Endothelial cell of umbilical vein (primary cell): ENCODE data around the gene YWHAG. TPM values are rescaled to one million over a fixed set of nuclear protein-coding genes. Genes with fewer than 3 reads are reported as not detected.
"Not testable (repeated sequence)": the region's sequence is repeated elsewhere in the genome, so short reads cannot be mapped to it uniquely, and the experiment has no call there.

ENCODE experiments used
- BruUV-seq: library from RNA; stranded (reverse); fragments of 400-500 nt; replicated peaks from 2 replicates; lab custom pipeline; 2021; lab: Mats Ljungman, UMichigan
- CTCF ChIA-PET: fragments of 300-600, 350-600 bp; sonication (Branson Sonifier 250); formaldehyde crosslinking; loops from one replicate; lab custom pipeline; 2021; ENCODE audit warnings: antibody characterized with exemption, inconsistent platforms; lab: Charles Lee
- POLR2A ChIA-PET: fragments of 300-600, 350-600 bp; sonication (Branson Sonifier 250); formaldehyde crosslinking; loops from one replicate; lab custom pipeline; 2021; ENCODE audit warnings: antibody characterized with exemption, inconsistent platforms; lab: Charles Lee
- DNase-seq: peaks from one replicate; pipeline ENCODE4 v3.0.0-alpha.2; 2011; ENCODE audit warnings: low read depth, low spot score
- FAIRE-seq: peaks from 2 replicates; lab custom pipeline; 2011; peaks lifted over from hg19 to GRCh38; lab: Jason Lieb, UNC
- H2AFZ ChIP-seq: 2 replicates; pipeline ENCODE4 v1.6.0; 2012; ENCODE audit warnings: low read depth, low read length, control low read depth, inconsistent platforms
- H3K27ac ChIP-seq: 2 replicates; pipeline ENCODE4 v1.5.1; 2011; ENCODE audit warnings: low read depth, mild to moderate bottlenecking, control low read depth, low read length, moderate library complexity; ENCODE audit not compliant: insufficient read depth
- H3K27me3 ChIP-seq, 2 experiments: 2 replicates each; pipeline versions ENCODE4 v1.6.0 to v1.6.1; 2011; ENCODE audit warnings: low read length in 2 of 2, mixed read lengths in 1 of 2; ENCODE audit not compliant: control insufficient read depth in 2 of 2, insufficient read depth in 2 of 2
- H3K36me3 ChIP-seq, 2 experiments: 2 replicates in 1 of 2; 3 replicates in 1 of 2; pipeline ENCODE4 v1.5.1; 2011; ENCODE audit warnings: low read length in 2 of 2, mild to moderate bottlenecking in 1 of 2, moderate library complexity in 1 of 2; ENCODE audit not compliant: control insufficient read depth in 2 of 2, insufficient read depth in 2 of 2; ENCODE audit errors: extremely low read depth in 1 of 2
- H3K4me1 ChIP-seq: 3 replicates; pipeline ENCODE4 v1.5.1; 2011; ENCODE audit warnings: mild to moderate bottlenecking, low read length; ENCODE audit not compliant: control insufficient read depth, insufficient read depth; ENCODE audit errors: extremely low read depth
- H3K4me2 ChIP-seq: 2 replicates; pipeline ENCODE4 v1.6.1; 2011; ENCODE audit warnings: low read length, control low read depth, mixed read lengths; ENCODE audit not compliant: insufficient read depth
- H3K4me3 ChIP-seq, 3 experiments: fragments of 200-600 bp in 1 of 3; sonication (generic), shearing (Covaris generic) in 1 of 3; replicated peaks in 1 of 3; 2 replicates each; pipeline ENCODE4 v1.5.1; 2011 to 2016; ENCODE audit warnings: control low read depth in 3 of 3, low read length in 3 of 3, mild to moderate bottlenecking in 2 of 3, inconsistent platforms in 1 of 3, low read depth in 1 of 3, moderate library complexity in 1 of 3; ENCODE audit not compliant: insufficient read depth in 1 of 3
- H3K79me2 ChIP-seq: 2 replicates; pipeline ENCODE4 v1.6.0; 2012; ENCODE audit warnings: low read length, inconsistent platforms; ENCODE audit not compliant: control insufficient read depth, insufficient read depth
- H3K9ac ChIP-seq: replicated peaks from 2 replicates; pipeline ENCODE3; 2011; ENCODE audit warnings: low read length, control low read depth; ENCODE audit not compliant: insufficient read depth; ENCODE audit errors: extremely low read depth
- H3K9me1 ChIP-seq: replicated peaks from 3 replicates; pipeline ENCODE4 v1.6.0; 2011; ENCODE audit warnings: mild to moderate bottlenecking, low read length; ENCODE audit not compliant: control insufficient read depth, insufficient read depth; ENCODE audit errors: extremely low read depth
- H3K9me3 ChIP-seq: replicated peaks from 2 replicates; pipeline ENCODE4 v1.5.1; 2012; ENCODE audit warnings: low read length, inconsistent platforms; ENCODE audit not compliant: control insufficient read depth, insufficient read depth
- H4K20me1 ChIP-seq: replicated peaks from 2 replicates; pipeline ENCODE3; 2011; ENCODE audit warnings: mild to moderate bottlenecking, low read length; ENCODE audit not compliant: control insufficient read depth, insufficient read depth; ENCODE audit errors: extremely low read depth
- EZH2 ChIP-seq: IDR thresholded peaks from 2 replicates; pipeline ENCODE4 v1.6.1; 2012; ENCODE audit warnings: borderline replicate concordance, low read depth, mild to moderate bottlenecking, moderate library complexity, low read length, inconsistent platforms; ENCODE audit not compliant: severe bottlenecking
- FOS ChIP-seq: IDR thresholded peaks from 2 replicates; pipeline ENCODE4 v1.6.1; 2011; ENCODE audit warnings: mild to moderate bottlenecking, low read length, moderate library complexity, borderline replicate concordance; ENCODE audit not compliant: insufficient read depth
- GATA2 ChIP-seq: IDR thresholded peaks from 2 replicates; pipeline ENCODE4 v1.7.0; 2011; ENCODE audit warnings: low read depth, mild to moderate bottlenecking, moderate library complexity, mixed read lengths, low read length; ENCODE audit not compliant: insufficient read length, insufficient read depth
- JUN ChIP-seq: IDR thresholded peaks from 2 replicates; pipeline ENCODE4 v1.6.1; 2011; ENCODE audit warnings: borderline replicate concordance, low read depth; ENCODE audit not compliant: insufficient read length, insufficient read depth
- MYC ChIP-seq: IDR thresholded peaks from one replicate; pipeline ENCODE4 v1.6.1; 2011; ENCODE audit warnings: mild to moderate bottlenecking, low read depth, low read length
- POLR2A ChIP-seq: IDR thresholded peaks from 2 replicates; pipeline ENCODE4 v1.6.1; 2012; ENCODE audit warnings: low read depth, mild to moderate bottlenecking, control low read depth, low read length
- POLR2AphosphoS5 ChIP-seq: IDR thresholded peaks from 2 replicates; pipeline ENCODE4 v1.6.1; 2012; ENCODE audit warnings: low read depth, mild to moderate bottlenecking, control low read depth, low read length, moderate library complexity; ENCODE audit not compliant: insufficient read depth
- dilution Hi-C: fragments of 300-500 bp; cut with MboI; formaldehyde crosslinking; loops from one replicate; pipeline ENCODE4 v1.15.0; 2019; ENCODE audit warnings: low sequenced_read_pairs; ENCODE audit not compliant: extremely low pct_ligation_motif_present
- intact Hi-C: fragments of 100-400 bp; cut with micrococcal nuclease; formaldehyde crosslinking; loops from one replicate; pipeline ENCODE4 v1.10.0; 2022
- polyA plus RNA-seq, 4 experiments: library from polyadenylated mRNA; depleted of rRNA in 3 of 4; stranded (reverse) in 3 of 4; unstranded in 1 of 4; fragments of >200 nt; gene quantifications; 2 replicates each; pipeline versions ENCODE4 v1.2.1 to v1.2.3, GENCODE V29; 2011 to 2012; ENCODE audit warnings: missing spikeins in 1 of 4
- total RNA-seq: library from RNA; stranded (reverse); gene quantifications from 2 replicates; pipeline ENCODE4 v1.2.3, GENCODE V29; 2021
- TF ChIP-seq, protein P1 (sequence below), 2 donors: IDR thresholded peaks; 1 replicate in 1 of 2; 2 replicates in 1 of 2; pipeline ENCODE4 v1.5.1; 2011; ENCODE audit warnings: low read length in 2 of 2, mild to moderate bottlenecking in 2 of 2, moderate library complexity in 2 of 2, control low read depth in 1 of 2, inconsistent platforms in 1 of 2, low read depth in 1 of 2; ENCODE audit not compliant: insufficient read depth in 1 of 2; ENCODE audit errors: extremely low read depth in 1 of 2
- TF ChIP-seq, protein P2 (sequence below): IDR thresholded peaks from 2 replicates; pipeline ENCODE4 v1.6.1; 2011; ENCODE audit not compliant: insufficient read depth, insufficient read length

YWHAG gene
- total and polyA plus RNA-seq, 2 donors (not counting 3 experiments of a cell fraction or from before 2014, with no cell fraction given) = 55.6 to 205 TPM

GRCh38 chr7:76291351-76292212 is 67.2 kb downstream of the YWHAG start:
- POLR2A ChIA-PET = interaction anchor here (0.6 to 2.2 kb wide), 9 partner anchors 9 to 107 kb away, joined by 3 to 55 read pairs (median 5); partner anchors contain the start of genes HSPB1 and YWHAG
- dilution Hi-C loops = no loop called here
- peak; percentile 99 for FAIRE-seq

DNA sequence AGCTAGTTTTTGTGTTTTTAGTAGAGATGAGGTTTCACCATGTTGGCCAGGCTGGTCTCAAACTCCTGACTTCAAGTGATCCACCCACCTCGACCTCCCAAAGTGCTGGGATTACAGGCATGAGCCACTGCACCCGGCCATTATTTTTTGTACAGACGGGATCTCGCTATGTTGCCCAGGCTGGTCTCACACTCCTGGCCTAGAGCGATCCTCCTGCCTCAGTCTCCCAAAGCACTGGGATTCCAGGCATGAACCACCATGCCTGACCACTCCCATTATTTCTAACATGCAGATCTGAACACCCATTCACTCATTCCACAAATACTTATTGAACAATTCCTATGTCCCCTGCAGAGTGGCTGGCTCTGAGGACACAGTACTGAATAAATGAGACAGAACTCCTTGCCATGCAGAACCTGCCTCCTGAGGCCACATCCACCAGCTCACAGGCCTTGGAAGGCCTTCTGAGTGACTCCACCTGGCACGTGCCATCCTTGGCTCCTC is 67.9 kb downstream of the YWHAG start:
- H3K9me1 ChIP-seq, H3K27me3 ChIP-seq, H3K79me2 ChIP-seq, H3K4me3 ChIP-seq, BruUV-seq, dilution Hi-C loops, H4K20me1 ChIP-seq, H3K9me3 ChIP-seq, DNase-seq, H3K36me3 ChIP-seq: not testable (repeated sequence)
- POLR2A ChIA-PET = interaction anchor here (0.7 to 2.2 kb wide), 6 partner anchors 8 to 107 kb away, joined by 3 to 55 read pairs (median 5); partner anchors contain the start of genes HSPB1 and YWHAG
- intact Hi-C loops = loop anchor here (1.0 to 10.0 kb wide), 6 partner anchors 9 to 243 kb away; partner anchors contain the start of gene MDH2
- CTCF ChIA-PET = interaction anchor here (0.7 to 2.9 kb wide), 14 partner anchors 8 to 224 kb away, joined by 3 to 132 read pairs (median 8); partner anchors contain the start of genes HSPB1 and YWHAG
- Histone ChIP-seq H2AFZ (peak overlapping the region; percentile 32), H3K4me1 (peaks cover 27% of the 10 kb centered on the region), H3K9ac (peak overlapping the region; percentile 50), H3K27ac (peak overlapping the region; percentile 73), H3K4me2 (peak overlapping the region; percentile 2)
- peak; percentile 24 for FAIRE-seq

More at GRCh38 chr7:76291351-76292212, 67.2 kb downstream of the YWHAG start:
- Histone ChIP-seq H3K9me3 (no peaks in the 10 kb centered on the region), H4K20me1 (no peaks in the 10 kb centered on the region), H3K9ac (peak overlapping the region; percentile 82), H3K79me2 (no peaks in the 10 kb centered on the region), H3K9me1 (no peaks in the 10 kb centered on the region), H3K4me1 (peaks cover 27% of the 10 kb centered on the region), H3K4me2 (peak overlapping the region; percentile 36), H3K36me3 (no peaks in the 10 kb centered on the region), H3K27me3 (no peaks in the 10 kb centered on the region), H2AFZ (peak overlapping the region; percentile 32), H3K27ac (peak overlapping the region; percentile 94), H3K4me3 (no peak overlapping the region)
- TSS peak; percentile 46 for BruUV-seq
- intact Hi-C loops = loop anchor here (1.0 to 10.0 kb wide), 7 partner anchors 9 to 243 kb away; partner anchors contain the start of gene MDH2
- DNase-seq = peak; percentile 99
- TF ChIP-seq, protein P1, sequence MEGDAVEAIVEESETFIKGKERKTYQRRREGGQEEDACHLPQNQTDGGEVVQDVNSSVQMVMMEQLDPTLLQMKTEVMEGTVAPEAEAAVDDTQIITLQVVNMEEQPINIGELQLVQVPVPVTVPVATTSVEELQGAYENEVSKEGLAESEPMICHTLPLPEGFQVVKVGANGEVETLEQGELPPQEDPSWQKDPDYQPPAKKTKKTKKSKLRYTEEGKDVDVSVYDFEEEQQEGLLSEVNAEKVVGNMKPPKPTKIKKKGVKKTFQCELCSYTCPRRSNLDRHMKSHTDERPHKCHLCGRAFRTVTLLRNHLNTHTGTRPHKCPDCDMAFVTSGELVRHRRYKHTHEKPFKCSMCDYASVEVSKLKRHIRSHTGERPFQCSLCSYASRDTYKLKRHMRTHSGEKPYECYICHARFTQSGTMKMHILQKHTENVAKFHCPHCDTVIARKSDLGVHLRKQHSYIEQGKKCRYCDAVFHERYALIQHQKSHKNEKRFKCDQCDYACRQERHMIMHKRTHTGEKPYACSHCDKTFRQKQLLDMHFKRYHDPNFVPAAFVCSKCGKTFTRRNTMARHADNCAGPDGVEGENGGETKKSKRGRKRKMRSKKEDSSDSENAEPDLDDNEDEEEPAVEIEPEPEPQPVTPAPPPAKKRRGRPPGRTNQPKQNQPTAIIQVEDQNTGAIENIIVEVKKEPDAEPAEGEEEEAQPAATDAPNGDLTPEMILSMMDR (IDR thresholded peaks at IDR 0.05; ENCODE audit: extremely low read depth in 1 of 2, insufficient read depth in 1 of 2, low read depth in 1 of 2, low read length in 2 of 2) = peak; percentile 95 to 97
- TF ChIP-seq, protein P2, sequence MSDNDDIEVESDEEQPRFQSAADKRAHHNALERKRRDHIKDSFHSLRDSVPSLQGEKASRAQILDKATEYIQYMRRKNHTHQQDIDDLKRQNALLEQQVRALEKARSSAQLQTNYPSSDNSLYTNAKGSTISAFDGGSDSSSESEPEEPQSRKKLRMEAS = peak; percentile 44
- TF ChIP-seq FOS = peak; percentile 96
- TF ChIP-seq MYC = peak; percentile 1
- no peak for TF ChIP-seq POLR2A
- TF ChIP-seq GATA2 = peak; percentile 25
- peak; percentile 94 for TF ChIP-seq JUN
- TF ChIP-seq POLR2AphosphoS5 = no peak
- no peak for TF ChIP-seq EZH2
- CTCF ChIA-PET = interaction anchor here (0.7 to 2.9 kb wide), 15 partner anchors 9 to 225 kb away, joined by 3 to 132 read pairs (median 5); partner anchors contain the start of genes HSPB1 and YWHAG
